ENCODE data around the gene CPT2. TPM values are rescaled to one million over a fixed set of nuclear protein-coding genes. Genes with fewer than 3 reads are reported as not detected.

Gene CPT2
- total RNA-seq, 2 experiments from 2014 or later = 17.8 to 18.6 TPM

- ChIA-PET CTCF (interaction anchor here (1.8 kb wide), 1 partner anchor 136 kb away, joined by 4 read pairs; no protein-coding TSS in a partner anchor), POLR2A (interaction anchor here (0.6 kb wide), 1 partner anchor 140 kb away, joined by 3 read pairs; no protein-coding TSS in a partner anchor)
- intact Hi-C loops (cut with micrococcal nuclease) = no loop called here
- no peaks in the 10 kb centered on the region for H3K9me3 Mint-ChIP-seq
- no peaks in the 10 kb centered on the region for H3K27me3 Mint-ChIP-seq
- no peak for TF ChIP-seq CTCF (IDR thresholded peaks at IDR 0.05)
- no peak overlapping the region for H3K4me3 Mint-ChIP-seq
- H3K27ac Mint-ChIP-seq = no peak overlapping the region
- DNase-seq (no peak), ATAC-seq (no peak)
- peaks cover 57% of the 10 kb centered on the region for H3K36me3 Mint-ChIP-seq (ENCODE audit: low read depth)
- H3K4me1 Mint-ChIP-seq (ENCODE audit: low read depth) = no peaks in the 10 kb centered on the region
Measured at GRCh38 chr1:53256511-53257453, 60.2 kb downstream of the CPT2 start.

- intact Hi-C loops (cut with micrococcal nuclease) = no loop called here
- TF ChIP-seq CTCF (IDR thresholded peaks at IDR 0.05) = no peak
- H3K4me3 Mint-ChIP-seq = no peak overlapping the region
- POLR2A ChIA-PET = no interaction called here
- CTCF ChIA-PET = interaction anchor here (1.2 kb wide), 1 partner anchor 136 kb away, joined by 4 read pairs; no protein-coding TSS in a partner anchor
- H3K9me3 Mint-ChIP-seq = no peaks in the 10 kb centered on the region
- ATAC-seq = no peak
- H3K27me3 Mint-ChIP-seq = no peaks in the 10 kb centered on the region
- no peak for DNase-seq
- no peaks in the 10 kb centered on the region for H3K4me1 Mint-ChIP-seq (ENCODE audit: low read depth)
- peaks cover 56% of the 10 kb centered on the region for H3K36me3 Mint-ChIP-seq (ENCODE audit: low read depth)
- no peak overlapping the region for H3K27ac Mint-ChIP-seq
Measured at GRCh38 chr1:53257454-53258081, 60.9 kb downstream of the CPT2 start.

GRCh38 chr1:53258216-53258615 lies 61.6 kb downstream of the CPT2 start:
- CTCF ChIA-PET = interaction anchor here (0.6 to 1.5 kb wide), 3 partner anchors 20 to 705 kb away, joined by 3 to 6 read pairs (median 4); no protein-coding TSS in a partner anchor

GRCh38 chr1:53259932-53260331 lies 63.3 kb downstream of the CPT2 start:
- intact Hi-C loops (cut with micrococcal nuclease) = no loop called here
- CTCF ChIA-PET = interaction anchor here (0.8 kb wide), 1 partner anchor 18 kb away, joined by 3 read pairs; no protein-coding TSS in a partner anchor

More at GRCh38 chr1:53258216-53258615, 61.6 kb downstream of the CPT2 start:
- Mint-ChIP-seq H3K36me3 (ENCODE audit: low read depth) (peaks cover 57% of the 10 kb centered on the region), H3K4me3 (no peak overlapping the region), H3K27me3 (no peaks in the 10 kb centered on the region), H3K9me3 (no peaks in the 10 kb centered on the region), H3K27ac (no peak overlapping the region), H3K4me1 (ENCODE audit: low read depth) (no peaks in the 10 kb centered on the region)
- intact Hi-C loops (cut with micrococcal nuclease) = no loop called here
- no peak for TF ChIP-seq CTCF (IDR thresholded peaks at IDR 0.05)
- DNase-seq (no peak), ATAC-seq (no peak)
- POLR2A ChIA-PET = no interaction called here

More at GRCh38 chr1:53259932-53260331, 63.3 kb downstream of the CPT2 start:
- Mint-ChIP-seq H3K4me3 (no peak overlapping the region), H3K27me3 (no peaks in the 10 kb centered on the region), H3K36me3 (ENCODE audit: low read depth) (peaks cover 61% of the 10 kb centered on the region), H3K4me1 (ENCODE audit: low read depth) (no peaks in the 10 kb centered on the region), H3K27ac (no peak overlapping the region), H3K9me3 (no peaks in the 10 kb centered on the region)
- ATAC-seq (no peak), DNase-seq (no peak)
- POLR2A ChIA-PET = no interaction called here
- no peak for TF ChIP-seq CTCF (IDR thresholded peaks at IDR 0.05)
